Type B pancreatic cell (in vitro differentiated cells): ENCODE results near the gene AMIGO3. TPM values are rescaled to one million over a fixed set of nuclear protein-coding genes. Genes with fewer than 3 reads are reported as not detected.
"Not testable (repeated sequence)": the region's sequence is repeated elsewhere in the genome, so short reads cannot be mapped to it uniquely, and the experiment has no call there.

Source experiments
- DNase-seq: peaks from one replicate; pipeline ENCODE4 v3.0.0; 2021; ENCODE audit warnings: mixed read lengths; ENCODE audit not compliant: unreplicated experiment; ENCODE audit errors: extremely low spot score
- H3K27ac Mint-ChIP-seq: 2 replicates; pipeline ENCODE4 v1.8.0; 2021; ENCODE audit warnings: mild to moderate bottlenecking, mixed read lengths
- H3K27me3 Mint-ChIP-seq: 2 replicates; pipeline ENCODE4 v1.8.0; 2021; ENCODE audit warnings: mixed read lengths
- H3K36me3 Mint-ChIP-seq: 2 replicates; pipeline ENCODE4 v1.8.0; 2021; ENCODE audit warnings: mixed read lengths
- H3K4me1 Mint-ChIP-seq: one replicate; pipeline ENCODE4 v1.8.0; 2021; ENCODE audit warnings: mixed read lengths; ENCODE audit not compliant: unreplicated experiment
- H3K4me3 Mint-ChIP-seq: 2 replicates; pipeline ENCODE4 v1.8.0; 2021; ENCODE audit warnings: mild to moderate bottlenecking, mixed read lengths
- H3K9me3 Mint-ChIP-seq: 2 replicates; pipeline ENCODE4 v1.8.0; 2021; ENCODE audit warnings: mixed read lengths
- total RNA-seq: library from RNA; stranded (reverse); gene quantifications from 2 replicates; pipeline ENCODE4 v1.2.1, GENCODE V29; 2021; ENCODE audit warnings: low replicate concordance
- TF ChIP-seq, protein P1 (sequence below): fragments of 200-600 bp; sonication (generic); conservative IDR thresholded peaks from 2 replicates; pipeline ENCODE4 v1.5.0; 2021; ENCODE audit warnings: antibody characterized with exemption, mild to moderate bottlenecking

Gene AMIGO3
- total RNA-seq, 1 donor from 2014 or later: 0.36 TPM

DNA sequence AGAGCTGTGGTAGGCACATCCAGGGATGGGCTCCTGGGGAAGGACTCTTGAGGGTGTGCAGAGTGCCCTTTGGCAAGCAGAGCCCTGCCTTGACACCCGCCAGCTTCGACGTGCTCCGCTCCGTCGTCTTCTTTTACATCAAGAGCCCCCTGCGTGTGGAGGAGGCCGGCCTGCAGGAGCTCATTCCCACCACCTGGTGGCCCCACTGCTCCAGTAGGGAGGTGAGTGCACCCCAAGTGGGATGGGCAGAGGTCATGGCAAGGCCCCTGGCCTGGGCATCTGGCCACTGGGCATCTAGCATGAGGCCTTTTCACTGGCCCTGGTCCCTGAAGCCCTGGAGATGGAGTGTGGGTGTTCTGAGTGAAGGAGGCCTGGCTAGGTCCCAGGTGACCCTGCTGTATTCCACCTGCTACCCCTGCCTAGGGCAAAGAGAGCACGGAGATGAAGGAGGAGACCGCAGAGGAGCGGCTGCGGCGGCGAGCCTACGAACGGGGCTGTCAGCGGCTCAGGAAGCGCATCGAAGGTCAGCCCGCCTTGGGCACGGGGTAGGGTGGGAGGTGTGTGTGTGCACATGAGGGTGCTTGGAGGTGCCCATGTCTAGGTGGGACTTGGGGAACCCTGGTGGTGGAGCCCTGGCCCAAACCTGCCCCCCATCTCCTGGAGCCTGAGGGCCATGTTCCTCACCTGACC lies 18.0 kb downstream of the AMIGO3 start:
- Mint-ChIP-seq H3K27ac (no peak overlapping the region), H3K9me3 (no peaks in the 10 kb centered on the region), H3K4me1 (no peaks in the 10 kb centered on the region), H3K36me3 (no peaks in the 10 kb centered on the region), H3K4me3 (no peak overlapping the region), H3K27me3 (no peaks in the 10 kb centered on the region)
- TF ChIP-seq, protein P1, sequence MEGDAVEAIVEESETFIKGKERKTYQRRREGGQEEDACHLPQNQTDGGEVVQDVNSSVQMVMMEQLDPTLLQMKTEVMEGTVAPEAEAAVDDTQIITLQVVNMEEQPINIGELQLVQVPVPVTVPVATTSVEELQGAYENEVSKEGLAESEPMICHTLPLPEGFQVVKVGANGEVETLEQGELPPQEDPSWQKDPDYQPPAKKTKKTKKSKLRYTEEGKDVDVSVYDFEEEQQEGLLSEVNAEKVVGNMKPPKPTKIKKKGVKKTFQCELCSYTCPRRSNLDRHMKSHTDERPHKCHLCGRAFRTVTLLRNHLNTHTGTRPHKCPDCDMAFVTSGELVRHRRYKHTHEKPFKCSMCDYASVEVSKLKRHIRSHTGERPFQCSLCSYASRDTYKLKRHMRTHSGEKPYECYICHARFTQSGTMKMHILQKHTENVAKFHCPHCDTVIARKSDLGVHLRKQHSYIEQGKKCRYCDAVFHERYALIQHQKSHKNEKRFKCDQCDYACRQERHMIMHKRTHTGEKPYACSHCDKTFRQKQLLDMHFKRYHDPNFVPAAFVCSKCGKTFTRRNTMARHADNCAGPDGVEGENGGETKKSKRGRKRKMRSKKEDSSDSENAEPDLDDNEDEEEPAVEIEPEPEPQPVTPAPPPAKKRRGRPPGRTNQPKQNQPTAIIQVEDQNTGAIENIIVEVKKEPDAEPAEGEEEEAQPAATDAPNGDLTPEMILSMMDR: peak; percentile 57
- no peak for DNase-seq

DNA sequence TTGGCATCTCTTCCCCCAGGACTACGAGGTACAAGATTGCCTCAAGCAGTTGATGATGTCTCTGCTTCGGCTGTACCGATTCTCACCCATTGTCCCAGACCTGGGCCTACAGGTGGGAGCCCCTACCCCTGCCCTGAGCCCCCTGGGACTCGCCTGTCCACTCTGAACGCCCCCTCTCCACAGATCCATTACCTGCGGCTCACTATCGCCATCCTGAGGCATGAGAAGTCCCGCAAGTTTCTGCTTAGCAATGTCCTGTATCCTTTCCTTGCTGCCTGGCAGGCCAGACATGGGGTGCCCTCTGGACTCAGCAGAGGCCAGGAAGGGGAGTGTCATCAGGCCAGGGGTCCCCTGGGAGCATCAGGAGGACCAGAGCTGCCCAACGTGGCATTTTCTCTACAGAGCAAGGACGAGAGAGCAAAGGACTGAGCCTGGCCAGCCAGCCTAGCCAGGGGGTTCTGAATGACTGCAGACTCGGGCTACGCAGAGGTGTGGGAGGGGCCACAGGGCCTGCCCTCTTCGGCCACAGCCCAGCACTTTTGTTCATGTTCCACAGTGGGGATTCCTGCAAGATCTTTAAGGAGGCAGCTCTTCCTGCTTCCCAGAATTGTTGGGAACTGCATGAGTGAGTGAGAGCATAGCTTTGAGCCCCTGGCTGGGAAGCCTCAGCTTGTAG lies 18.9 kb downstream of the AMIGO3 start:
- TF ChIP-seq, protein P1: no peak
- Mint-ChIP-seq H3K9me3 (no peaks in the 10 kb centered on the region), H3K27ac (no peak overlapping the region), H3K4me3 (no peak overlapping the region), H3K4me1 (no peaks in the 10 kb centered on the region), H3K36me3 (no peaks in the 10 kb centered on the region), H3K27me3 (no peaks in the 10 kb centered on the region)
- DNase-seq: no peak

DNA sequence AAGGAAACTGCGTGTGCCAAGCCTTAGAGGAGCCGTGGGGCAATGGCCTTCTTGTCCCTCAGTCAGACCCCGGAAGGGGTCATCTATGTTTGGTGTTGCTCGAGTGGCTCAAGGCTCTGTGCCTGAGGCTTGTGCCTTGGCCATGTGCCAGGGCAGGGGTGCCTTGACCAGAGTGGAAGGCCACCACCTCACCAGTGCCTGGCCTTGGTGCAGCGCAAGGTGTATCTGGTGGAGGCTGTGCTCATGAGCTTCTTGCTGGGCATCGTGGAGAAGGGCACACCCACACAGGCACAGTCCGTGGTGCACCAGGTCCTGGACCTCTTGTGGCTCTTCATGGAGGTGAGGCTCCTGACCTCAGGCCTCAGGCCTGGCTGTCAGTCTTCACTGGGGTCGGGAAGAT lies 19.5 kb downstream of the AMIGO3 start:
- DNase-seq: no peak
- no peaks in the 10 kb centered on the region for H3K4me1 Mint-ChIP-seq
- H3K27me3 Mint-ChIP-seq: no peaks in the 10 kb centered on the region
- no peak overlapping the region for H3K4me3 Mint-ChIP-seq
- TF ChIP-seq, protein P1: no peak
- H3K9me3 Mint-ChIP-seq: no peaks in the 10 kb centered on the region
- no peak overlapping the region for H3K27ac Mint-ChIP-seq
- no peaks in the 10 kb centered on the region for H3K36me3 Mint-ChIP-seq

DNA sequence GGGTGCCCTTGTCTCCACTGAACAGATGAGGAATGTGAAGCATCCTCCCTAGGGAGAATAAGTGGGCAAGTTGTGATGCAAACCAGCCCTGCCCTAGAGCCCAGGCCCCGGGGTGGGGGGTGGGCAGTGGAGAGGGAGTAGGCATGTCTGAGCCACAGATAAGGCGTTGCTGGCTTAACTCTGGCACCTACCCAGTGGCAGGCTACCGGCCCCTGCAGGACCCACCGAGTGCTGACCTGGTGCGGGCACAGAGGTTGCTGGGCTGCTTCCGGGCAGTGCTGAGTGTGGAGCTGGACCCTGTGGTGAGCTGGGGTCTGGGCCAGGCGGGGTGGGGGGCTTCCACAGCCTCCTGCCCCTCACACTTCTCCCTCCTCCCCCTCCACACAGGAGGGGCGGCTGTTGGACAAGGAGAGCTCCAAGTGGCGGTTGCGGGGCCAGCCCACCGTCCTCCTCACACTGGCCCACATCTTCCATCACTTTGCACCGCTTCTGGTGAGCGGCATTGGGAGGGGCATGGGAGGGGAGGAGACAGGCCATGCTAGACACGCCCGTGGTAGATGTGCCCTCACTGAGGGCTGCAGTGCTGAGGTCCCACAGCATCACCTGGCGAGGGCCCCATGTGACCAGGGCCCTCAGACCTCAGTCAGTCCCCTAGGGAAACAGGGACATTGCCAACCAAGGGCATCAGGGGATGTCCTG lies 20.1 kb downstream of the AMIGO3 start:
- no peak for DNase-seq
- H3K36me3 Mint-ChIP-seq: no peaks in the 10 kb centered on the region
- H3K27me3 Mint-ChIP-seq: no peaks in the 10 kb centered on the region
- H3K4me3 Mint-ChIP-seq: no peak overlapping the region
- no peaks in the 10 kb centered on the region for H3K4me1 Mint-ChIP-seq
- H3K27ac Mint-ChIP-seq: no peak overlapping the region
- TF ChIP-seq, protein P1: no peak
- no peaks in the 10 kb centered on the region for H3K9me3 Mint-ChIP-seq

DNA sequence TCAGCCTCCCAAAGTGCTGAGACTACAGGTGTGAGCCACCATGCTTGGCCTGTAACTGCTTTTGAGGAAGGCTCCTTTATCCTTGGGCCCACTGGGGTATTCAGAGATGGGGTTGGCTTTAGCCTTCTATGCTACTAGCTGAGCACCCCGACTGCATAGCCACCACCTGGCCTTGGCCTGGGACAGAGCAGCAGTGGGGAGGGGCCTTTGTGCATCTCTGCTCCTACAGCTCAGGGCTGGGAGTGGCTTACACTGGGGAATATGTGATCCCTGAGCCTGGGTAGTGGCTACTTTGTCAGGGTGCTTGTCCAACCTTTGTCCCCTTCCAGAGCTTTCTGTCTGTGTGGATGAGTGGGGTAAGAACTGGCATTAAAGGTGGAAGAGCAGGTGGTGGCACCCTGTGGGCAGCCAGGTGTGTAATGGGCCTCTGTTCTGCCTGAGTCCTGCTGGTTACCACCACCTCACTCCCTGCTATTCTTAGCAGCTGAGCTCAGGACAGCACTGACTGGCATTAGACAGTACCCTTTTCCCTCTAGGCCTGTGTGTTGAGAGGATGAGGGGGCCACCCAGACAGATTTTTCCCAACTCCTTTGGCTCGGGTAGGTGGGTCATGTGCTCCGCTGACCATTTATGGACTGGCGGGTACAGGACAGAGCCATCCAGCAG lies 24.0 kb downstream of the AMIGO3 start:
- not testable (repeated sequence) for H3K4me1 Mint-ChIP-seq, H3K9me3 Mint-ChIP-seq, H3K4me3 Mint-ChIP-seq, H3K27me3 Mint-ChIP-seq, H3K27ac Mint-ChIP-seq, DNase-seq, H3K36me3 Mint-ChIP-seq

DNA sequence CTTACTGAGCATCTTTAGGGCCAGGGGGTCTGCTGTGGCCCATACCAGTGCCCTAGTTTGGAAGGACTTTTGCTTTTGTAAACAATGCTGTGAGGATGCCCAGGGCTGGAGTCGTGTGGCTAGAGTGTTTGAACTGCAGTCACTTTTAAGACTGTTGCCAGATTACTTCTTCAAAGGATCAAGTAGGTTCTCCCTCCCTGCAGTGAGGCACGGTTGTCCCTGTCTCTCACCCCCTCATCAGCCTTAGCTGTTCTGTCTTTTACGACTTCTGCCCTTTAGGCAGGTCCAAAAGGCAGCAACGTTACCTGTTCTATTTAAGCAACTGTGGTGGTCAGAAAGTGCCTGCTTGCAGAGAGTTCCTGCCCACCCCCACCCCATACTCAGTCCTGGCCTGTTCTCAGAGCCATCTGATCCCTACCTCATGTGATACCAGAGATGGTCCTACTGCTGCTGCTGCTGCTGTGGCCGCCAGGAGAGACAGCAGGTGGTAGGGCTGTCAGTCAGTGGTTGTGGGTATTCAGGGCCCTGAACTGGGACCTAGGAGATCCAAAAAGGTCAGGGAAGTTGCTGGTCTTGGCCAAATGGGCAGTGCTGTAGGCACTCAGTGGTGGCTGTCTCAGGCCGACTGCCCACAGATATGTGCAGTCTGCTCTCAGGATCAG lies 24.9 kb downstream of the AMIGO3 start:
- not testable (repeated sequence) for H3K27me3 Mint-ChIP-seq, H3K4me1 Mint-ChIP-seq, H3K27ac Mint-ChIP-seq, H3K9me3 Mint-ChIP-seq, DNase-seq, H3K4me3 Mint-ChIP-seq, H3K36me3 Mint-ChIP-seq

DNA sequence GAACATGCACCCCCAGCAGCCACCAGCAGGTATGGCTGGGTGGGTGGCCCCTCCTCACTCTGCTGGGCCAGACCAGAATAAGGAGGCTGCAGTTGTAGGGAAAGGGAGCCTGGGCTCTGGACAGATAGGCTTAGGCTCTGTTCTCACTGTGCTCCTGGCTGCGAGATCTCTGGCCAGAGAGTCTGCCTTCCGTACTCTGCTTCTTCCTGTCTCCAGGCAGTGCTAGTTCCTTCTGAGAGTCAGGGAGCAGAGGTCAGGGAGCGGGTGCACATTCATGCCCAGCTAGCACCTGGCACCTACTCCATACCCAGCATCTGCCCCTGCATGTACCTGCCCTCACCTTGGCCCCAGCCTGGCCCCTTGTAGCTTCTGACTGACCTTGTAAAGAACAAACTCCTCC lies 28.0 kb downstream of the AMIGO3 start:
- H3K9me3 Mint-ChIP-seq: not testable (repeated sequence)

DNA sequence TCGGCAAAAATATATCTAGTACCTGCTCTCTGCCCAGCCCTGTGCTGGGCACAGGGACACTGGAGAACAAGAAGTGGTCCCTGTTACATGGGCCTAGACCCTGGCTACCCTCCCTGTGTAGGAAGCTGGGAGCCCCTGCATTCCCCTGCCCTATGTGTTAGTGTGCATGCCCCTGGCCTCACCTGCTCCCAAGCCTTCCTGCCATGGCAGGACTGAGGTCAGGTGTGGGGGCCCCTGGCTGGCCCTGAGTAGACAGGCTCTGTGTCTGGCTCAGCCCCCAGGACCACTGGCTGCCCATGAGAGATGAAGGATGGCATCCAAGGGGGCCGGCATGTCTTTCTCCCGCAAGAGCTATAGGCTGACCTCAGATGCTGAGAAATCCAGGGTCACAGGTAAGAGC lies 28.6 kb downstream of the AMIGO3 start:
- H3K36me3 Mint-ChIP-seq, H3K27me3 Mint-ChIP-seq, H3K9me3 Mint-ChIP-seq, H3K27ac Mint-ChIP-seq, DNase-seq: not testable (repeated sequence)
- Mint-ChIP-seq H3K4me1 (peaks cover 11% of the 10 kb centered on the region), H3K4me3 (peak overlapping the region; percentile 96)

More for the DNA sequence above, 28.0 kb downstream of the AMIGO3 start:
- not testable (repeated sequence) for DNase-seq, H3K27me3 Mint-ChIP-seq, H3K36me3 Mint-ChIP-seq, H3K27ac Mint-ChIP-seq
- Mint-ChIP-seq H3K4me3 (peak overlapping the region; percentile 39), H3K4me1 (peaks cover 11% of the 10 kb centered on the region)
